DOHH2 (cell line): ENCODE measurements around the gene P2RY14.
"Not testable (repeated sequence)": the region's sequence is repeated elsewhere in the genome, so short reads cannot be mapped to it uniquely, and the experiment has no call there.

Experiments used
- H3F3A ChIP-seq: fragments of 200-600 bp; sonication (generic), shearing (Covaris generic); 2 replicates; pipeline ENCODE4 v1.6.0; 2016; ENCODE audit warnings: antibody characterized with exemption, mild to moderate bottlenecking; ENCODE audit not compliant: control insufficient read depth, insufficient read depth
- H3K27ac ChIP-seq: fragments of 200-600 bp; sonication (generic); 2 replicates; pipeline ENCODE4 v1.5.1; 2014; ENCODE audit warnings: low read depth, mild to moderate bottlenecking, low read length, moderate library complexity
- H3K27me3 ChIP-seq: fragments of 200-600 bp; sonication (generic); 2 replicates; pipeline ENCODE4 v1.6.1; 2014; ENCODE audit warnings: mild to moderate bottlenecking, low read length, mixed read lengths; ENCODE audit not compliant: control insufficient read depth
- H3K36me3 ChIP-seq: fragments of 200-600 bp; sonication (generic); 2 replicates; pipeline ENCODE4 v1.6.1; 2014; ENCODE audit warnings: mild to moderate bottlenecking, low read length, moderate library complexity, mixed read lengths; ENCODE audit not compliant: control insufficient read depth
- H3K4me1 ChIP-seq: fragments of 200-600 bp; sonication (generic); 2 replicates; pipeline ENCODE4 v1.6.1; 2014; ENCODE audit warnings: mild to moderate bottlenecking, low read length, mixed read lengths; ENCODE audit not compliant: control insufficient read depth
- H3K4me2 ChIP-seq: fragments of 200-600 bp; sonication (generic); 2 replicates; pipeline ENCODE4 v1.6.0; 2014; ENCODE audit warnings: mild to moderate bottlenecking, low read length, moderate library complexity
- H3K4me3 ChIP-seq: fragments of 200-600 bp; sonication (generic); 2 replicates; pipeline ENCODE4 v1.5.1; 2014; ENCODE audit warnings: mild to moderate bottlenecking, low read length, mixed read lengths
- H3K79me2 ChIP-seq: fragments of 200-600 bp; sonication (generic); 2 replicates; pipeline ENCODE4 v1.6.1; 2014; ENCODE audit warnings: mild to moderate bottlenecking, low read length, mixed read lengths; ENCODE audit not compliant: control insufficient read depth
- H3K9me2 ChIP-seq: fragments of 200-600 bp; sonication (generic); replicated peaks from 2 replicates; pipeline ENCODE4 v1.6.1; 2014; ENCODE audit warnings: mild to moderate bottlenecking, low read length, mixed read lengths; ENCODE audit not compliant: control insufficient read depth
- H3K9me3 ChIP-seq: fragments of 200-600 bp; sonication (generic); 2 replicates; pipeline ENCODE4 v1.6.1; 2014; ENCODE audit warnings: antibody characterized with exemption, low read length, mixed read lengths; ENCODE audit not compliant: control insufficient read depth, insufficient read depth
- H4K20me1 ChIP-seq: fragments of 200-600 bp; sonication (generic); 2 replicates; pipeline ENCODE4 v1.6.0; 2014; ENCODE audit warnings: low read depth, mild to moderate bottlenecking, antibody characterized with exemption, low read length, moderate library complexity; ENCODE audit not compliant: control insufficient read depth, insufficient read depth
- EZH2phosphoT487 ChIP-seq: fragments of 200-600 bp; sonication (generic); IDR thresholded peaks from 2 replicates; pipeline ENCODE4 v1.6.1; 2017; ENCODE audit warnings: borderline replicate concordance, mild to moderate bottlenecking, antibody characterized with exemption, low read length, moderate library complexity, mixed read lengths
- TF ChIP-seq, protein P1 (sequence below): fragments of 200-600 bp; sonication (generic); IDR thresholded peaks from one replicate; pipeline ENCODE4 v1.5.1; 2014; ENCODE audit warnings: antibody characterized with exemption, mild to moderate bottlenecking, low read depth, low read length; ENCODE audit not compliant: poor library complexity, severe bottlenecking

The P2RY14 gene

DNA sequence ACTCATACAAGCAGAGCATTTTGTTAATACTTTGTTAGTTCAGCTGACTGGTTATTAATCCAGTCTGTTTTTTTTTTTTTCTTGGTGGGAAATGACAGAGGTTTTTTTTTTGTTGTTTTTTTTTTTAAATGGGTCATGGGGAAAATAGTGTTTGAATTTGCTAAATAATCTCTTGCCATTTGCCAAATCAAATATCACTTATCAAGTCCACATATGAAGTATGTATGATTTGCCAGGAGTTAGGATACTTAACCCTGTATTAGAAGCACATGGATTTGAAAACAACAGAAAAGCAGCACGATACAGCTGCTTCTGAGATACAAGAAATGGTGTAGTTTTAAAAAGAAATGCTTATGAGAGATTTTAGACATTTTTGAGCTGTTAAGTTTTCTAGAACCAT, 21.6 kb downstream of the P2RY14 start:
- no peaks in the 10 kb centered on the region for H3K79me2 ChIP-seq
- H4K20me1 ChIP-seq = no peaks in the 10 kb centered on the region
- no peaks in the 10 kb centered on the region for H3K27me3 ChIP-seq

DNA sequence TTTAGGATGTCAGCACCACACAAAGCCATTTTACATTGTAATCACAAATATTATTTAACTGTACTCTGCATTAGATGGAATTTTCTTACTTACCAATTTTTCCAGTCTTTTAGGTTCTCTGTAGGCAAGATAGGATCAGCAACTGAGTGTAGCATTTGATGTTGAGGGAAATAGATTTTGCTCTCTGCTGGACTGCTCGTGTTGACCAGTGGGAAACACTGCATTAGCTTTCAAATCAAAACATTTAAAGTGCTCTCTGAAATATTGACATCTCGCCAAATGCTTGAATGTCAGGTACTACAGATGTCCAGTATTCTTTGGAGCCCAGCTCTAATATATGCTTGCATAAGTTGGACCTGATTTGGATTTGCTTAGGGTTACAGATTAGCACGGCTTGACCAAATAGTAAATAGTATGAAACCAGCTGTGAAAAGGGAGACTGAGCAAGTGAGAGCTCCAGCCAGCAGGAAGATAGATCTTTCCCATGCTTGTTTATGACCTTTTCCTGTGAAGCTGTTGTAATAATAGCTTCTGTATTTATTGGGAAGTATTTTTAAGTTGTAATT, 29.5 kb downstream of the P2RY14 start:
- H3K27ac ChIP-seq = no peak overlapping the region
- H3K4me3 ChIP-seq = no peak overlapping the region
- no peaks in the 10 kb centered on the region for H3K4me1 ChIP-seq
- H3K9me2 ChIP-seq = no peaks in the 10 kb centered on the region
- no peaks in the 10 kb centered on the region for H3K79me2 ChIP-seq
- H3K36me3 ChIP-seq = no peaks in the 10 kb centered on the region
- H4K20me1 ChIP-seq = no peaks in the 10 kb centered on the region
- TF ChIP-seq EZH2phosphoT487 = no peak
- no peaks in the 10 kb centered on the region for H3K27me3 ChIP-seq
- no peak overlapping the region for H3K4me2 ChIP-seq
- no peaks in the 10 kb centered on the region for H3K9me3 ChIP-seq
- H3F3A ChIP-seq = no peaks in the 10 kb centered on the region

More for the DNA sequence above, 21.6 kb downstream of the P2RY14 start:
- Histone ChIP-seq H3K4me2 (no peak overlapping the region), H3K27ac (no peak overlapping the region), H3K9me2 (no peaks in the 10 kb centered on the region), H3K4me1 (no peaks in the 10 kb centered on the region), H3K9me3 (no peaks in the 10 kb centered on the region), H3K36me3 (no peaks in the 10 kb centered on the region), H3F3A (no peaks in the 10 kb centered on the region), H3K4me3 (no peak overlapping the region)
- TF ChIP-seq EZH2phosphoT487 = no peak
- TF ChIP-seq, protein P1, sequence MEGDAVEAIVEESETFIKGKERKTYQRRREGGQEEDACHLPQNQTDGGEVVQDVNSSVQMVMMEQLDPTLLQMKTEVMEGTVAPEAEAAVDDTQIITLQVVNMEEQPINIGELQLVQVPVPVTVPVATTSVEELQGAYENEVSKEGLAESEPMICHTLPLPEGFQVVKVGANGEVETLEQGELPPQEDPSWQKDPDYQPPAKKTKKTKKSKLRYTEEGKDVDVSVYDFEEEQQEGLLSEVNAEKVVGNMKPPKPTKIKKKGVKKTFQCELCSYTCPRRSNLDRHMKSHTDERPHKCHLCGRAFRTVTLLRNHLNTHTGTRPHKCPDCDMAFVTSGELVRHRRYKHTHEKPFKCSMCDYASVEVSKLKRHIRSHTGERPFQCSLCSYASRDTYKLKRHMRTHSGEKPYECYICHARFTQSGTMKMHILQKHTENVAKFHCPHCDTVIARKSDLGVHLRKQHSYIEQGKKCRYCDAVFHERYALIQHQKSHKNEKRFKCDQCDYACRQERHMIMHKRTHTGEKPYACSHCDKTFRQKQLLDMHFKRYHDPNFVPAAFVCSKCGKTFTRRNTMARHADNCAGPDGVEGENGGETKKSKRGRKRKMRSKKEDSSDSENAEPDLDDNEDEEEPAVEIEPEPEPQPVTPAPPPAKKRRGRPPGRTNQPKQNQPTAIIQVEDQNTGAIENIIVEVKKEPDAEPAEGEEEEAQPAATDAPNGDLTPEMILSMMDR = no peak

DNA sequence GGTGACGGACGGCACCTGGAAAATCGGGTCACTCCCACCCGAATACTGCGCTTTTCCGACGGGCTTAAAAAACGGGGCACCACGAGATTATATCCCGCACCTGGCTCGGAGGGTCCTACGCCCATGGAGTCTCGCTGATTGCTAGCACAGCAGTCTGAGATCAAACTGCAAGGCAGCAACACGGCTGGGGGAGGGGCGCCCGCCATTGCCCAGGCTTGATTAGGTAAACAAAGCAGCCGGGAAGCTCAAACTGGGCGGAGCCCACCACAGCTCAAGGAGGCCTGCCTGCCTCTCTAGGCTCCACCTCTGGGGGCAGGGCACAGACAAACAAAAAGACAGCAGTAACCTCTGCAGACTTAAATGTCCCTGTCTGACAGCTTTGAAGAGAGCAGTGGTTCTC, 36.3 kb downstream of the P2RY14 start:
- H3K27ac ChIP-seq, H3K9me3 ChIP-seq, H3K36me3 ChIP-seq: not testable (repeated sequence)

DNA sequence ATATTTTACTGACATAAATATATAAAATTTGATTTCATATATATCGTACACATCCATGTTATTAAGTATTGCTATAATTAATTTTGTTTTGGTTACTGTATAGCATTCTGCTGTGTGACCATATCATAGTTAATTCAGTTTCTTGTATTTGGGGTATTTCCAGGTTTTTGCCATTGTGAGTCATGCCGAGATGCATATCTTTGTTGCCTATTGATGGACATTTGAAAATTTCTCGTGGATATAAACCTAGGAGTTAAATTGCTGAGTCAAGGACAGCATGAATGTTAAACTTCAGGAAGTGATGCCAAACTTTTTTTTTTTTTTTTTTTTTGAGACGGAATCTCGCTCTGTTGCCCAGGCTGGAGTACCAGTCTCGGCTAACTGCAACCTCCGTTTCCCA, 41.6 kb downstream of the P2RY14 start:
- Histone ChIP-seq H3K79me2 (no peaks in the 10 kb centered on the region), H3F3A (no peaks in the 10 kb centered on the region), H3K4me2 (no peak overlapping the region), H3K9me3 (no peaks in the 10 kb centered on the region), H3K9me2 (no peaks in the 10 kb centered on the region), H3K27me3 (no peaks in the 10 kb centered on the region), H3K4me1 (no peaks in the 10 kb centered on the region), H4K20me1 (no peaks in the 10 kb centered on the region), H3K27ac (no peak overlapping the region), H3K36me3 (no peaks in the 10 kb centered on the region), H3K4me3 (no peak overlapping the region)
- no peak for TF ChIP-seq EZH2phosphoT487
- TF ChIP-seq, protein P1 = no peak

More for the DNA sequence above, 36.3 kb downstream of the P2RY14 start:
- H3K4me2 ChIP-seq, H3K4me3 ChIP-seq, H4K20me1 ChIP-seq, H3F3A ChIP-seq, H3K4me1 ChIP-seq, H3K79me2 ChIP-seq, H3K9me2 ChIP-seq, H3K27me3 ChIP-seq: not testable (repeated sequence)
